Endothelial cell of umbilical vein (primary cell): ENCODE data around the gene SLC12A3. TPM values are rescaled to one million over a fixed set of nuclear protein-coding genes. Genes with fewer than 3 reads are reported as not detected.

Experiments
- BruUV-seq: library from RNA; stranded (reverse); fragments of 400-500 nt; replicated peaks from 2 replicates; lab custom pipeline; 2021; lab: Mats Ljungman, UMichigan
- CTCF ChIA-PET: fragments of 300-600, 350-600 bp; sonication (Branson Sonifier 250); formaldehyde crosslinking; loops from one replicate; lab custom pipeline; 2021; ENCODE audit warnings: antibody characterized with exemption, inconsistent platforms; lab: Charles Lee
- POLR2A ChIA-PET: fragments of 300-600, 350-600 bp; sonication (Branson Sonifier 250); formaldehyde crosslinking; loops from one replicate; lab custom pipeline; 2021; ENCODE audit warnings: antibody characterized with exemption, inconsistent platforms; lab: Charles Lee
- DNase-seq: peaks from one replicate; pipeline ENCODE4 v3.0.0-alpha.2; 2011; ENCODE audit warnings: low read depth, low spot score
- FAIRE-seq: peaks from 2 replicates; lab custom pipeline; 2011; peaks lifted over from hg19 to GRCh38; lab: Jason Lieb, UNC
- H2AFZ ChIP-seq: 2 replicates; pipeline ENCODE4 v1.6.0; 2012; ENCODE audit warnings: low read depth, low read length, control low read depth, inconsistent platforms
- H3K27ac ChIP-seq: 2 replicates; pipeline ENCODE4 v1.5.1; 2011; ENCODE audit warnings: low read depth, mild to moderate bottlenecking, control low read depth, low read length, moderate library complexity; ENCODE audit not compliant: insufficient read depth
- H3K27me3 ChIP-seq, 2 experiments: 2 replicates each; pipeline versions ENCODE4 v1.6.0 to v1.6.1; 2011; ENCODE audit warnings: low read length in 2 of 2, mixed read lengths in 1 of 2; ENCODE audit not compliant: control insufficient read depth in 2 of 2, insufficient read depth in 2 of 2
- H3K36me3 ChIP-seq, 2 experiments: 2 replicates in 1 of 2; 3 replicates in 1 of 2; pipeline ENCODE4 v1.5.1; 2011; ENCODE audit warnings: low read length in 2 of 2, mild to moderate bottlenecking in 1 of 2, moderate library complexity in 1 of 2; ENCODE audit not compliant: control insufficient read depth in 2 of 2, insufficient read depth in 2 of 2; ENCODE audit errors: extremely low read depth in 1 of 2
- H3K4me1 ChIP-seq: 3 replicates; pipeline ENCODE4 v1.5.1; 2011; ENCODE audit warnings: mild to moderate bottlenecking, low read length; ENCODE audit not compliant: control insufficient read depth, insufficient read depth; ENCODE audit errors: extremely low read depth
- H3K4me2 ChIP-seq: 2 replicates; pipeline ENCODE4 v1.6.1; 2011; ENCODE audit warnings: low read length, control low read depth, mixed read lengths; ENCODE audit not compliant: insufficient read depth
- H3K4me3 ChIP-seq, 3 experiments: fragments of 200-600 bp in 1 of 3; sonication (generic), shearing (Covaris generic) in 1 of 3; replicated peaks in 1 of 3; 2 replicates each; pipeline ENCODE4 v1.5.1; 2011 to 2016; ENCODE audit warnings: control low read depth in 3 of 3, low read length in 3 of 3, mild to moderate bottlenecking in 2 of 3, inconsistent platforms in 1 of 3, low read depth in 1 of 3, moderate library complexity in 1 of 3; ENCODE audit not compliant: insufficient read depth in 1 of 3
- H3K79me2 ChIP-seq: 2 replicates; pipeline ENCODE4 v1.6.0; 2012; ENCODE audit warnings: low read length, inconsistent platforms; ENCODE audit not compliant: control insufficient read depth, insufficient read depth
- H3K9ac ChIP-seq: replicated peaks from 2 replicates; pipeline ENCODE3; 2011; ENCODE audit warnings: low read length, control low read depth; ENCODE audit not compliant: insufficient read depth; ENCODE audit errors: extremely low read depth
- H3K9me1 ChIP-seq: replicated peaks from 3 replicates; pipeline ENCODE4 v1.6.0; 2011; ENCODE audit warnings: mild to moderate bottlenecking, low read length; ENCODE audit not compliant: control insufficient read depth, insufficient read depth; ENCODE audit errors: extremely low read depth
- H3K9me3 ChIP-seq: replicated peaks from 2 replicates; pipeline ENCODE4 v1.5.1; 2012; ENCODE audit warnings: low read length, inconsistent platforms; ENCODE audit not compliant: control insufficient read depth, insufficient read depth
- H4K20me1 ChIP-seq: replicated peaks from 2 replicates; pipeline ENCODE3; 2011; ENCODE audit warnings: mild to moderate bottlenecking, low read length; ENCODE audit not compliant: control insufficient read depth, insufficient read depth; ENCODE audit errors: extremely low read depth
- CTCF ChIP-seq, 2 donors: IDR thresholded peaks; 1 replicate in 1 of 2; 2 replicates in 1 of 2; pipeline ENCODE4 v1.5.1; 2011; ENCODE audit warnings: low read length in 2 of 2, mild to moderate bottlenecking in 2 of 2, moderate library complexity in 2 of 2, control low read depth in 1 of 2, inconsistent platforms in 1 of 2, low read depth in 1 of 2; ENCODE audit not compliant: insufficient read depth in 1 of 2; ENCODE audit errors: extremely low read depth in 1 of 2
- EZH2 ChIP-seq: IDR thresholded peaks from 2 replicates; pipeline ENCODE4 v1.6.1; 2012; ENCODE audit warnings: borderline replicate concordance, low read depth, mild to moderate bottlenecking, moderate library complexity, low read length, inconsistent platforms; ENCODE audit not compliant: severe bottlenecking
- FOS ChIP-seq: IDR thresholded peaks from 2 replicates; pipeline ENCODE4 v1.6.1; 2011; ENCODE audit warnings: mild to moderate bottlenecking, low read length, moderate library complexity, borderline replicate concordance; ENCODE audit not compliant: insufficient read depth
- GATA2 ChIP-seq: IDR thresholded peaks from 2 replicates; pipeline ENCODE4 v1.7.0; 2011; ENCODE audit warnings: low read depth, mild to moderate bottlenecking, moderate library complexity, mixed read lengths, low read length; ENCODE audit not compliant: insufficient read length, insufficient read depth
- JUN ChIP-seq: IDR thresholded peaks from 2 replicates; pipeline ENCODE4 v1.6.1; 2011; ENCODE audit warnings: borderline replicate concordance, low read depth; ENCODE audit not compliant: insufficient read length, insufficient read depth
- MAX ChIP-seq: IDR thresholded peaks from 2 replicates; pipeline ENCODE4 v1.6.1; 2011; ENCODE audit not compliant: insufficient read depth, insufficient read length
- MYC ChIP-seq: IDR thresholded peaks from one replicate; pipeline ENCODE4 v1.6.1; 2011; ENCODE audit warnings: mild to moderate bottlenecking, low read depth, low read length
- POLR2A ChIP-seq: IDR thresholded peaks from 2 replicates; pipeline ENCODE4 v1.6.1; 2012; ENCODE audit warnings: low read depth, mild to moderate bottlenecking, control low read depth, low read length
- POLR2AphosphoS5 ChIP-seq: IDR thresholded peaks from 2 replicates; pipeline ENCODE4 v1.6.1; 2012; ENCODE audit warnings: low read depth, mild to moderate bottlenecking, control low read depth, low read length, moderate library complexity; ENCODE audit not compliant: insufficient read depth
- dilution Hi-C: fragments of 300-500 bp; cut with MboI; formaldehyde crosslinking; loops from one replicate; pipeline ENCODE4 v1.15.0; 2019; ENCODE audit warnings: low sequenced_read_pairs; ENCODE audit not compliant: extremely low pct_ligation_motif_present
- intact Hi-C: fragments of 100-400 bp; cut with micrococcal nuclease; formaldehyde crosslinking; loops from one replicate; pipeline ENCODE4 v1.10.0; 2022
- polyA plus RNA-seq, 4 experiments: library from polyadenylated mRNA; depleted of rRNA in 3 of 4; stranded (reverse) in 3 of 4; unstranded in 1 of 4; fragments of >200 nt; gene quantifications; 2 replicates each; pipeline versions ENCODE4 v1.2.1 to v1.2.3, GENCODE V29; 2011 to 2012; ENCODE audit warnings: missing spikeins in 1 of 4
- total RNA-seq: library from RNA; stranded (reverse); gene quantifications from 2 replicates; pipeline ENCODE4 v1.2.3, GENCODE V29; 2021

Gene SLC12A3
- total and polyA plus RNA-seq, 2 donors (not counting 3 experiments of a cell fraction or from before 2014, with no cell fraction given) = not detected

- no TSS peak for BruUV-seq
- intact Hi-C loops (no loop called here), dilution Hi-C loops (no loop called here)
- Histone ChIP-seq H3K9me1 (no peaks in the 10 kb centered on the region), H3K27ac (no peak overlapping the region), H3K4me3 (no peak overlapping the region), H2AFZ (no peak overlapping the region), H3K36me3 (no peaks in the 10 kb centered on the region), H3K27me3 (peaks cover 0 to 5% of the 10 kb centered on the region in 2 experiments), H3K9me3 (no peaks in the 10 kb centered on the region), H3K79me2 (no peaks in the 10 kb centered on the region), H4K20me1 (no peaks in the 10 kb centered on the region), H3K4me1 (peaks cover 10% of the 10 kb centered on the region), H3K4me2 (no peak overlapping the region), H3K9ac (no peak overlapping the region)
- FAIRE-seq = no peak
- no peak for DNase-seq
- CTCF ChIA-PET = interaction anchor here (0.6 to 1.4 kb wide), 5 partner anchors 9 to 176 kb away, joined by 3 read pairs; no protein-coding TSS in a partner anchor
- no peak for TF ChIP-seq EZH2
- POLR2A ChIA-PET = interaction anchor here (0.9 kb wide), 1 partner anchor 21 kb away, joined by 3 read pairs; the partner anchor contains the start of gene HERPUD1
Observed at GRCh38 chr16:56910654-56911539, 45.9 kb downstream of the SLC12A3 start.

GRCh38 chr16:56911771-56912571 lies 47.0 kb downstream of the SLC12A3 start:
- no peak for DNase-seq
- no peak for FAIRE-seq
- no peaks in the 10 kb centered on the region for H4K20me1 ChIP-seq
- dilution Hi-C loops (no loop called here), intact Hi-C loops (no loop called here)
- no peaks in the 10 kb centered on the region for H3K9me3 ChIP-seq
- H3K79me2 ChIP-seq = no peaks in the 10 kb centered on the region
- no peak overlapping the region for H3K9ac ChIP-seq
- peaks cover 0 to 3% of the 10 kb centered on the region in 2 experiments for H3K27me3 ChIP-seq
- no peak overlapping the region for H3K4me3 ChIP-seq
- no peak overlapping the region for H2AFZ ChIP-seq
- ChIA-PET CTCF (interaction anchor here (0.6 to 1.4 kb wide), 5 partner anchors 18 to 177 kb away, joined by 3 to 4 read pairs (median 3); no protein-coding TSS in a partner anchor), POLR2A (interaction anchor here (0.9 kb wide), 1 partner anchor 20 kb away, joined by 3 read pairs; the partner anchor contains the start of gene HERPUD1)
- no peaks in the 10 kb centered on the region for H3K36me3 ChIP-seq
- no TSS peak for BruUV-seq
- TF ChIP-seq POLR2AphosphoS5 (no peak), GATA2 (no peak), MAX (no peak), CTCF (IDR thresholded peaks at IDR 0.05; ENCODE audit: extremely low read depth in 1 of 2, insufficient read depth in 1 of 2, low read depth in 1 of 2, low read length in 2 of 2) (no peak), JUN (no peak), EZH2 (no peak), FOS (no peak), POLR2A (no peak), MYC (no peak)
- peaks cover 17% of the 10 kb centered on the region for H3K4me1 ChIP-seq
- H3K27ac ChIP-seq = no peak overlapping the region
- H3K4me2 ChIP-seq = no peak overlapping the region
- H3K9me1 ChIP-seq = no peaks in the 10 kb centered on the region
